ENCODE data around the gene GABRR3.

DNA sequence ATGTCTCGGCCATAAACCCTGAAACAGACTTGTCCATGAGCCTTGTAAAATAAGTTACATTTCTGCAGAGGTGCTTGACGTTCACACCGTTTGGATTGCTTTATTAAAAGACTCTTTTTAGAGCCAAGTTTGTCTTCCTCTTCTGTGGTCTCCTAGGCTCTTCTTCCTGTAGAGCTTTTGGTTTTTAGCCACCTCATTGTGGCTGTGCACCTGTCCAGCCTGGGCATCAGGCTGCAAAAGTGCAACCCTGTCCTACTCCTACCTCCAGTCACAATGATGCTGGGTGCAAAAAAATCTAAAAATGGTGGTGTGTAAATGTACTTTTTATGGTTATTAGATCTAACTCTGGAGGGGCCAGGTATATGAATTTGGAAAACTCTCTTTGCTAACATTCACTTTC lies 60.1 kb downstream of the GABRR3 start:
- TF ChIP-seq POLR2A (IDR thresholded peaks at IDR 0.05), result no peak
- TF ChIP-seq, protein P1, sequence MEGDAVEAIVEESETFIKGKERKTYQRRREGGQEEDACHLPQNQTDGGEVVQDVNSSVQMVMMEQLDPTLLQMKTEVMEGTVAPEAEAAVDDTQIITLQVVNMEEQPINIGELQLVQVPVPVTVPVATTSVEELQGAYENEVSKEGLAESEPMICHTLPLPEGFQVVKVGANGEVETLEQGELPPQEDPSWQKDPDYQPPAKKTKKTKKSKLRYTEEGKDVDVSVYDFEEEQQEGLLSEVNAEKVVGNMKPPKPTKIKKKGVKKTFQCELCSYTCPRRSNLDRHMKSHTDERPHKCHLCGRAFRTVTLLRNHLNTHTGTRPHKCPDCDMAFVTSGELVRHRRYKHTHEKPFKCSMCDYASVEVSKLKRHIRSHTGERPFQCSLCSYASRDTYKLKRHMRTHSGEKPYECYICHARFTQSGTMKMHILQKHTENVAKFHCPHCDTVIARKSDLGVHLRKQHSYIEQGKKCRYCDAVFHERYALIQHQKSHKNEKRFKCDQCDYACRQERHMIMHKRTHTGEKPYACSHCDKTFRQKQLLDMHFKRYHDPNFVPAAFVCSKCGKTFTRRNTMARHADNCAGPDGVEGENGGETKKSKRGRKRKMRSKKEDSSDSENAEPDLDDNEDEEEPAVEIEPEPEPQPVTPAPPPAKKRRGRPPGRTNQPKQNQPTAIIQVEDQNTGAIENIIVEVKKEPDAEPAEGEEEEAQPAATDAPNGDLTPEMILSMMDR (IDR thresholded peaks at IDR 0.05), result no peak
